T-helper 1 cell treated with Interleukin-12 subunit alpha and Interleukin-12 subunit beta and Interleukin-4 antibody, amounts not matched to agents 30 μg/mL and 1 μg/mL, for 36 hours (primary cell): ENCODE measurements around the gene PSMB8.

Experiments
- H3K27ac Mint-ChIP-seq: one replicate; pipeline ENCODE4 v1.8.0; 2021; ENCODE audit warnings: mild to moderate bottlenecking, mixed read lengths
- H3K27me3 Mint-ChIP-seq: one replicate; pipeline ENCODE4 v1.8.0; 2021; ENCODE audit warnings: low read depth, mixed read lengths
- H3K36me3 Mint-ChIP-seq: one replicate; pipeline ENCODE4 v1.8.0; 2021; ENCODE audit warnings: low read depth, mixed read lengths
- H3K4me1 Mint-ChIP-seq: one replicate; pipeline ENCODE4 v1.8.0; 2021; ENCODE audit warnings: low read depth, mixed read lengths
- H3K4me3 Mint-ChIP-seq: one replicate; pipeline ENCODE4 v1.8.0; 2021; ENCODE audit warnings: mild to moderate bottlenecking, moderate library complexity, mixed read lengths
- H3K9me3 Mint-ChIP-seq: one replicate; pipeline ENCODE4 v1.8.0; 2021; ENCODE audit warnings: mixed read lengths

The PSMB8 gene

DNA sequence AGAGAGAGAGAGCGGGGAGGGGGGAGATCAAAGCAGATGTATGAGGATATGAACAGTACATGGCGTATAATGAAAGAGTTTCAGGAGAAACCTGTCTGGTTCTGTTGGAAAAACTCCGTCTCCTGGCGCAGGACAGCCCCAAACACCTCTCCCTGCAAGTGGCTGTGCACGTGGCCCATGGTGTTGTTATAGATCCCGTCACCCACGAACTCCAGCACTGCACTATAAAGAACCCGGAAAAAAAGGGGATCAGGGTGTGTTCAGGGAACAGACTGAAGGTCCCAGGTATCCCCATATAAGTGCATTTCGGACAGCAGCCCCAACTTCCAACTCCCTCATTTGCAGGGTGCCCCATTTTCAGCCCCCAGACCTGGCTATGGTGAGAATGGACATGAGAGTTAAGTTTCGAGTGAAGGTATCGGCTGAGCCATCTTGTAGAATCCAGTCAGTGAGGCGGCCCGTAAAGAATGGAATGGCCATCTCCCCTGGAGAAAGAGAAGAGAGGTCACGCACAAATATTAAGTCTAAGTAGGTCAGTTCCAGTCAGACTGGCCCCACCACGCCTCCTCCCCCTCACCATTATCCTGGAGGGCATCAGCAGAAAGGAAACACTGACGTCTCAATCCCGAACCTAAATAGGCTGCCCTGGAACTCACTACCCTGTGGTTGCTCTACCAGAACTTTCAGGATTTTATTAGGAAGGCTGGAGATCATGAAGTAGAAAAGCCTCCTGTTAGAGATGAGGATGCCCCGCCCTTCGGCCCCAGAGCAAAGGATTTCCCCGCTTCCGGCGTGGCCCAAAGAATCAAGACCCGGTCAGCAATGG lies 8.4 kb upstream of the PSMB8 start:
- no peaks in the 10 kb centered on the region for H3K9me3 Mint-ChIP-seq
- H3K4me3 Mint-ChIP-seq = peak overlapping the region; percentile 95
- H3K36me3 Mint-ChIP-seq = peaks cover 79% of the 10 kb centered on the region
- peak overlapping the region; percentile 92 for H3K27ac Mint-ChIP-seq
- H3K4me1 Mint-ChIP-seq = peaks cover 58% of the 10 kb centered on the region
- no peaks in the 10 kb centered on the region for H3K27me3 Mint-ChIP-seq

DNA sequence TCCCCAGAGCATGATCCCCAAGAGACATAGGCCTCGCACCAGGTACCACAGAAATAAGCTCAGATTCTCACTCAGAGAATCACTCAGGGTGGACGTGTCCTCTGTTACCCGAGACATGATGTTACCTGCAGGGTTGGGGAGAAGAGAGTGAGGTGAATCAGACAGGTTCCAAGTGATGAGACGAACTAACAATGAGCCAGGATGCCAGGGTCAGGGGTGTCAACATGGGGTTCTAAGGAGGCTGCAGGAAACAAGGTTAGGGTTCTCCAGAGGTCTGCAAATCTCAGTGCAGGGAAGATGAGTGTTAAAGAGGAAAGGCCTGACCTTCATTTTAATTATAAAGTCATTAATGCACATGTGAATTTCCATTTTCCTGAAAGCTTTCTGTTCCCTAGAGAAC lies 7.2 kb upstream of the PSMB8 start:
- no peaks in the 10 kb centered on the region for H3K27me3 Mint-ChIP-seq
- no peaks in the 10 kb centered on the region for H3K9me3 Mint-ChIP-seq
- H3K4me1 Mint-ChIP-seq = peaks cover 62% of the 10 kb centered on the region
- peaks cover 82% of the 10 kb centered on the region for H3K36me3 Mint-ChIP-seq
- H3K4me3 Mint-ChIP-seq = peak overlapping the region; percentile 95
- peak overlapping the region; percentile 92 for H3K27ac Mint-ChIP-seq

DNA sequence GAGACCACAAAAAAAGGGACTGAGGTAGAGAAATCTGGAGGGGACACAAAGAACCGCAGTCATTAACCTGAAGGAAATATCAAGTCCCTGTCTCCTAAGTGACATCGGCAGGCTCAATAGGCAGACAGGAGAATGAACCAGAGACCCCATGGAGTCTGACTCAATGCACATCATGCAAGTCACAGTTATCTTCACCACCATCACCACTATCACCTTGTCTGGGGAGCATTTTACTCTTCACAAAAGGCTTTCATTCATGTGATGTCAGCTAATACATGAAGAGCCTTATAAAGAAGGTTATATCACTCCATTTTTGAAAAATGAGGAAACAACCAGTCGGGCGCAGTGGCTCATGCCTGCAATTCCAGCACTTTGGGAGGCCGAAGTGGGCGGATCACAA lies 5.3 kb upstream of the PSMB8 start:
- Mint-ChIP-seq H3K27ac (peak overlapping the region; percentile 66), H3K9me3 (no peaks in the 10 kb centered on the region), H3K36me3 (peaks cover 84% of the 10 kb centered on the region), H3K4me1 (peaks cover 69% of the 10 kb centered on the region), H3K27me3 (no peaks in the 10 kb centered on the region), H3K4me3 (peak overlapping the region; percentile 65)

DNA sequence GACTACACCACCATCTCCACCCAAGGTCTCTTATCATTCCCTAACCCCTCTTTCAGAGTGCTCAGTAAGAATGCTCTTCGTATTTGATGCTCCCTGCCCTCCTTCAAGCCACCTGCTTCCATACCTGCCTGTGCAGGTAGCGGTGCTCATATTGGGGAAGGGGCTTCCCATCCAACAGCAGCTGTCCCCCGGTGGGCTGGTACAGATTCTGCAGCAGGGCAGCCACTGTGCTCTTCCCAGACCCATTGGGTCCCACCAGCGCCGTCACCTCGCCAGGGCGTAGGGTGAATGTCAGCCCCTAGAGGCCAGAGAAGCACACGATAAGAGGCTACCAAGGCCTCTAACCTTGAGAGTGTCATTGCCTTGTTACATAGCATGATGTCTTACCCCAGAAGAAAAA lies 3.9 kb upstream of the PSMB8 start:
- H3K36me3 Mint-ChIP-seq = peaks cover 92% of the 10 kb centered on the region
- H3K4me3 Mint-ChIP-seq = peak overlapping the region; percentile 65
- H3K27ac Mint-ChIP-seq = peak overlapping the region; percentile 72
- peaks cover 76% of the 10 kb centered on the region for H3K4me1 Mint-ChIP-seq
- H3K27me3 Mint-ChIP-seq = no peaks in the 10 kb centered on the region
- H3K9me3 Mint-ChIP-seq = no peaks in the 10 kb centered on the region

DNA sequence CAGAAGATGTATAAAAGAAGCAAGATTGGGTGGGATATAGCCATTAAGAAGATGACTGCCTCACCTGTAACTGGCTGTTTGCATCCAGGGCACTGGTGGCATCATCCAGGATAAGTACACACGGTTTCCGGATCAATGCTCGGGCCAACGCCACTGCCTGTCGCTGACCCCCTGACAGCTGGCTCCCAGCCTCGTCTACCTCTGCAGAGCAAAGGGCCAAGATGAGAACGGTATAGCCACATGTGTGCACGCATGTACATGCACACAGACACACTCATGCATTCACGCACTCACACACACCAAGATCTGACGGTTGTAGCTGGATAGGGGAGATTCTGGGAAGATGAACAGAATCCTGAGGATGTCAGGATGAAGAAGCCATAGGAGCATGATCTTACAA lies 3.2 kb upstream of the PSMB8 start:
- H3K27me3 Mint-ChIP-seq = no peaks in the 10 kb centered on the region
- H3K27ac Mint-ChIP-seq = peak overlapping the region; percentile 72
- H3K4me1 Mint-ChIP-seq = peaks cover 83% of the 10 kb centered on the region
- no peaks in the 10 kb centered on the region for H3K9me3 Mint-ChIP-seq
- H3K4me3 Mint-ChIP-seq = peak overlapping the region; percentile 65
- peaks cover 92% of the 10 kb centered on the region for H3K36me3 Mint-ChIP-seq

DNA sequence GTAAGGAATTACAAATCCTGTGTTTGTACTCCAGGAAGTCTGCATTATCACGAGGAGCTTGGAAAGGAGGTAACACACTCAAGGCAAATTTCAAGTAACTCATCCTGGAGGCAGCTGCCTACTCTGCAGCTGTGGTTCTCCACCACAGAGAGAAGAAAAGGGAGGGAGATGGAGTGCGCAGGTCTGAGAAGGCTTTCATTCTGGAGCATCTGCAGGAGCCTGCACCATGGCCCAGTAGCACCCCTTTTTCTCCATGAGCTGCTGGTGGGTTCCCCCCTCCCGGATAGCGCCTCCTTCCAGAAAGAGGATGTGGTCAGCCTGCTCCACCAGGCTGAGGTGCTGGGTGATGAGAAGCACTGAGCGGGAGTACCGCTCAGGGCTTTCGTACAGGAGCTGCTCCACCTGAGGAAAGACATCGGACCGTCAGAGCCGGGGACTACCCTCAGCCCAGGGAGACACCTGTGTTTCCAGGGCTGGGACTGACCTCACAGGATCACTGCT lies 1.6 kb upstream of the PSMB8 start:
- Mint-ChIP-seq H3K27ac (peak overlapping the region; percentile 100), H3K36me3 (peaks cover 92% of the 10 kb centered on the region), H3K4me1 (peaks cover 85% of the 10 kb centered on the region), H3K27me3 (no peaks in the 10 kb centered on the region), H3K4me3 (peak overlapping the region; percentile 99), H3K9me3 (no peaks in the 10 kb centered on the region)

DNA sequence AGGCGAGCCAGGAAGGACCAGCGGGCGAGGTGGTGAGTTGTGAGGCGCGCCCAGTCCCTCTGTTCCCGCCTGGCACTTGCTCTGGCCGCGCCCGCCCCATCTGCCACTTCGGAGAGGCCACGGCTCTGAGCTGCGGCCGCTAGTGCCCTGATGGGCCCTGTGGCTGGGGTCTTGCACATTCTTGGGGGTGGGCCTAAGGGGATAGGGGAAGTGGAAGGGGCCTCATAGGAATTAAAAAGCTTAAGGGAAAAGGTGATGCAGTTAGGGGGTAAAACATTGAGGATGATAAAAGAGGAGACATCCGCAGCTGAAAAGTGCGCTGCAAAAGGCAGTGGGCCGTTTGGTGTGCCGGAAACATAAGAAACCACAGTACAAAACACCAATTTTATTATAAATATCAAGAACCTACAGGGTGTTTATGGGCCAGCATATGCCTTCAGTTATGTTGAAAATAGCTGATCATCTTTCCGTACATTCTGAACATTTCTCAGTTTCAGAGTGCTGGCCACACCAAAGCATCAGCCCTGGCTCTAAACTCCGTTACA lies 1.1 kb upstream of the PSMB8 start:
- Mint-ChIP-seq H3K4me1 (peaks cover 85% of the 10 kb centered on the region), H3K36me3 (peaks cover 92% of the 10 kb centered on the region), H3K9me3 (no peaks in the 10 kb centered on the region), H3K27me3 (no peaks in the 10 kb centered on the region), H3K4me3 (peak overlapping the region; percentile 99), H3K27ac (peak overlapping the region; percentile 100)

- H3K27me3 Mint-ChIP-seq = no peaks in the 10 kb centered on the region
- H3K4me3 Mint-ChIP-seq = peak overlapping the region; percentile 99
- peaks cover 82% of the 10 kb centered on the region for H3K36me3 Mint-ChIP-seq
- H3K27ac Mint-ChIP-seq = peak overlapping the region; percentile 100
- no peaks in the 10 kb centered on the region for H3K9me3 Mint-ChIP-seq
- peaks cover 74% of the 10 kb centered on the region for H3K4me1 Mint-ChIP-seq
Measured at GRCh38 chr6:32843331-32843978, 392 bp downstream of the PSMB8 start.

- Mint-ChIP-seq H3K9me3 (no peaks in the 10 kb centered on the region), H3K4me1 (peaks cover 66% of the 10 kb centered on the region), H3K4me3 (peak overlapping the region; percentile 99), H3K36me3 (peaks cover 75% of the 10 kb centered on the region), H3K27ac (peak overlapping the region; percentile 100), H3K27me3 (no peaks in the 10 kb centered on the region)
Measured at GRCh38 chr6:32842690-32843089, 1.2 kb downstream of the PSMB8 start.

GRCh38 chr6:32842021-32842650 lies 1.7 kb downstream of the PSMB8 start:
- H3K9me3 Mint-ChIP-seq = no peaks in the 10 kb centered on the region
- peak overlapping the region; percentile 99 for H3K4me3 Mint-ChIP-seq
- peaks cover 74% of the 10 kb centered on the region for H3K36me3 Mint-ChIP-seq
- H3K4me1 Mint-ChIP-seq = peaks cover 66% of the 10 kb centered on the region
- H3K27me3 Mint-ChIP-seq = no peaks in the 10 kb centered on the region
- H3K27ac Mint-ChIP-seq = peak overlapping the region; percentile 100

DNA sequence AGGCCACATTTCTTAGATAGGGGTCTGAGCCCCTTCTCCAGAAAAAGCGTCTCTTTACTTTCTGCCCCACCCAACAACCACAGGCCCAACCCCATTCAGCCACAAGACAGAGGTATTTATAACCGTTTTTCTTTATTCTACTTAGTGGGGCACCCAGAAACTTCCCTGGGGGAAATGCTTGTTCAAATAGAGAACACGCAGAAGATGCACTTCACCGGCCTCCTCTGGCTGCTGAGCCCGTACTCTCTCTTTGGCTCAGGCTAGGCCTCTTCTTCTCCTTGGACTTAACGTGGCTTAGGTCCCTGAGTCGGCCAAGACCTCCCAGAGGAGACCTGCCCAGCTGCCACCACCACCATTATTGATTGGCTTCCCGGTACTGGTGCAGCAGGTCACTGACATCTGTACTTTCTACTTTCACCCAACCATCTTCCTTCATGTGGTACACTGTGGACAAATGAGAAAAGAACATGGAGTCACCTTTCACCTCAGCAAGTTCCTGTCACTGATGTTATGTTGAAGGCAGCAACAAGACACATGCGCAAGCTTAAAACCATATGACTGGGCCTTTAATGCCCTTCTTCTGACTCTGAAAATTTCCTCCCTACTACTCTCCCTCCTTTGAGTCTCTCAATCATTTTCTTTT lies 3.1 kb downstream of the PSMB8 start:
- H3K27me3 Mint-ChIP-seq = no peaks in the 10 kb centered on the region
- peak overlapping the region; percentile 100 for H3K27ac Mint-ChIP-seq
- peak overlapping the region; percentile 99 for H3K4me3 Mint-ChIP-seq
- H3K4me1 Mint-ChIP-seq = peaks cover 67% of the 10 kb centered on the region
- peaks cover 75% of the 10 kb centered on the region for H3K36me3 Mint-ChIP-seq
- H3K9me3 Mint-ChIP-seq = no peaks in the 10 kb centered on the region

DNA sequence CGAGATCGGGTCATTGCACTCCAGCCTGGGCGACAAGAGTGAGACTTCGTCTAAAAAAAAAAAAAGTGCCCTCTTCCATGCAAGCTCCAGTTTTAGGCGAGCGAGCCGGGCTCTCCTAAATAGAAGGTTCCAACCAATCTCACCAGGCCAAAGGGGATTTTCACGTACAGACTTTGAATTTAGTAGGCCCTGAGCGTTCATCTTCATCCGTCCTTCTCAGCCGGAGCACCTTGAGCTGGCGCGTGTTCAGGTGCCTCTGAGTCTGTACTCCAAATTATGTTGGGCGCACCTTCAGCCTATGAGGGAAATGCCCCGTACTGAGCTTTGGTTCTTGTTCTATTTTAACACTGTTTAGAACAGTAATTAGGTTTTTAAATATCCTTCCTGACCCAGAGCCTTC lies 4.5 kb downstream of the PSMB8 start:
- Mint-ChIP-seq H3K9me3 (no peaks in the 10 kb centered on the region), H3K36me3 (peaks cover 75% of the 10 kb centered on the region), H3K4me1 (peaks cover 67% of the 10 kb centered on the region), H3K4me3 (peak overlapping the region; percentile 12), H3K27me3 (no peaks in the 10 kb centered on the region), H3K27ac (peak overlapping the region; percentile 91)

DNA sequence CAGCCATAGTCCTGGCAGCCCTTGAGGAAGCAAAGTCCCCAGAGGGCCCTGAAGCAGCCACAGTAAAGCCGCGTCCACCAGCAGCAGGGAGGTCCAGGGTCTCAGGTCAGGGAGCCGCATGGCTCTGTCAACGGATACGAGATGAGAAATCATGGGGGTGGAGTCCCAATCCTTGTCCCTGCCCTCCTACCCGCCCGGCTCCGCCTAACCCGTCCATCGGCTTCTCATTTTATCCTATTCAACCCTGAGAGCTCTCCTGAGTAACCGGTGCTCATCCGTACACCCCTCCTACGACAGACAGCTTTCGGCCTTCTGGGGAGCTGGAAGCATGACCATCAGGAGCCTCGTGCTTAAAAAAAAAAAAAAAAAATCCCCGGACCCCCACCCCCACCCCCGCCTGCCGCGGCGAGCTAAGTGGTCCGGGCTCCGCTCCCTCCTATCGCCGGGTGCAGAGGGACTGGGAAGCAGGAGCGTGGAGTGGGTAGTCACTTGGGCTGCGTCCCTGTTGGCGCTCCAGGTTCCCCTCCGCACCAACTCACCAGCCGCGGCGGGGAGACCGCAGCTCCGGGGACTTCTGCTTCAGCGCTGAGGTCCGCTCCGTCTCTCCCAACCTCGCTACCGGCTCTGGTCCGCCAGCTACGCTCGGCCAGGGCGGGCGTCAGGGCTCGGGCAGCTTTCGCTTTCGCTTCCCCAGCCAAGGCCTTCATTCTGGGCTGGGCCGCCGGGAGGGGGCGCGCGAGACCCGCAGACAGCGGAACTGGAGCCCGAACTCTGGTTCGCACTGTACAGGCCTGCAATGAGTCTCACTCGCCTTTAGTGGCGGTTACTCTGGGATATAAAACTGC lies 5.5 kb downstream of the PSMB8 start, which contains the start of gene TAP2:
Gene TAP2 (minus strand): TSS at position 626 of the 845 bp plus-strand sequence. CDS start 506 bp downstream, at position 120.
- Mint-ChIP-seq H3K27ac (peak within 1 kb of the TSS; percentile 91), H3K9me3 (no peaks in the 10 kb centered on the region), H3K36me3 (peaks cover 77% of the 10 kb centered on the region), H3K4me1 (peaks cover 73% of the 10 kb centered on the region), H3K27me3 (no peaks in the 10 kb centered on the region), H3K4me3 (peak within 1 kb of the TSS; percentile 87)
